HEK293T (cell line): ENCODE data around the gene KIAA1549.

Source experiments
- CTBP1 ChIP-seq: fragments of 450-650 bp; IDR thresholded peaks from 2 replicates; pipeline ENCODE4 v1.6.1; 2016; ENCODE audit warnings: borderline replicate concordance
- ELF4 ChIP-seq: fragments of 450-650 bp; IDR thresholded peaks from 2 replicates; pipeline ENCODE4 v1.6.1; 2017; ENCODE audit warnings: antibody characterized with exemption
- FOXK2 ChIP-seq: fragments of 450-650 bp; IDR thresholded peaks from 2 replicates; pipeline ENCODE4 v1.6.1; 2016; ENCODE audit warnings: mild to moderate bottlenecking
- FOXM1 ChIP-seq: fragments of 450-650 bp; IDR thresholded peaks from 2 replicates; pipeline ENCODE4 v1.6.1; 2017; ENCODE audit warnings: mild to moderate bottlenecking, borderline replicate concordance
- HDGF ChIP-seq: fragments of 450-650 bp; IDR thresholded peaks from 2 replicates; pipeline ENCODE4 v1.6.1; 2017; ENCODE audit warnings: antibody characterized with exemption, borderline replicate concordance
- L3MBTL2 ChIP-seq: fragments of 450-650 bp; conservative IDR thresholded peaks from 2 replicates; pipeline ENCODE4 v1.6.1; 2016; ENCODE audit warnings: mild to moderate bottlenecking
- TARDBP ChIP-seq: fragments of 450-650 bp; IDR thresholded peaks from 2 replicates; pipeline ENCODE4 v1.6.1; 2016

DNA sequence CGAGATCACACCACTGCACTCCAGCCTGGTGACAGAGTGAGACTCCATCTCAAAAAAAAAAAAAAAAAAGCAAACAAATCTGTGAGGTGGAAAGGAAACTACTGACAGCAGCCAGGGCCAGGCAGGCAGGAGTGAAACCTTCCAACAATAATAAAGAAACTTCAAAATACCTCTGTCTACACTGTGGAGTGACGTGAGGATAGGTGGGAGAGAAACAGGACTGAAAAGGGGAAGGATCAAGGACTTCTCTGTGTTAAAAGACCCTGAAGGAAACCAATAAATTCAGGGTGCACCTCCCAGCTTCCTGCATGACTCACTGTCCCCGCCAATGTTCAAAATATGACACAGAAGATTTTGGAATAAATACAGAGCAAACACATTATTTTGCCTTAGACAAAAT, 82.9 kb downstream of the KIAA1549 start:
- TF ChIP-seq CTBP1 (no peak), FOXM1 (no peak), FOXK2 (no peak), ELF4 (no peak), L3MBTL2 (no peak), TARDBP (no peak), HDGF (no peak)
